ENCODE data around the gene SLC38A5. TPM values are rescaled to one million over a fixed set of nuclear protein-coding genes. Genes with fewer than 3 reads are reported as not detected.

Gene SLC38A5
- total and polyA plus RNA-seq, 9 of the 15 experiments (the other 6 are each of a cell fraction or from before 2014, with no cell fraction given) = 9.3 to 228 (median 142) TPM

DNA sequence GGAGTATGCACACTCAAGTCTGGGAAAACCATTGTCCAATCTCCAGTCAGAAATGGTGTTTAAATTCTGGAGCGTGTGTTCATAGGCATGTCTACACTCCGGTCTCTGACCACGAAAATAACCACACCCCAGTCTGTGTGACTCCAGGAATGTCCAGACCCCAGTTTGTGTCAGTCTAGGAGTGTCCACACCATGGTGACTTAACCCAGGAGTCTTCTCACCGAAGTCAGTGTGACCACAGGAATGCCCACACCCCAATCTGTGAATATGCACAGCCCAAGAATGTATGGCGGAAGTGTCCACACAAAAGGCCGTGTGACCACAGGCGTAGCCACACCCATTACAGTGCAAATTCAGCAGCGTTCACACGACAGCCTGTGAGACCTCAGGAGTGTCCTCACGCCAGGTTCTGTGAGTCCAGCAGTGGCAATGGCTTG lies 17.3 kb upstream of the SLC38A5 start (continued):
- TF ChIP-seq, protein P1, sequence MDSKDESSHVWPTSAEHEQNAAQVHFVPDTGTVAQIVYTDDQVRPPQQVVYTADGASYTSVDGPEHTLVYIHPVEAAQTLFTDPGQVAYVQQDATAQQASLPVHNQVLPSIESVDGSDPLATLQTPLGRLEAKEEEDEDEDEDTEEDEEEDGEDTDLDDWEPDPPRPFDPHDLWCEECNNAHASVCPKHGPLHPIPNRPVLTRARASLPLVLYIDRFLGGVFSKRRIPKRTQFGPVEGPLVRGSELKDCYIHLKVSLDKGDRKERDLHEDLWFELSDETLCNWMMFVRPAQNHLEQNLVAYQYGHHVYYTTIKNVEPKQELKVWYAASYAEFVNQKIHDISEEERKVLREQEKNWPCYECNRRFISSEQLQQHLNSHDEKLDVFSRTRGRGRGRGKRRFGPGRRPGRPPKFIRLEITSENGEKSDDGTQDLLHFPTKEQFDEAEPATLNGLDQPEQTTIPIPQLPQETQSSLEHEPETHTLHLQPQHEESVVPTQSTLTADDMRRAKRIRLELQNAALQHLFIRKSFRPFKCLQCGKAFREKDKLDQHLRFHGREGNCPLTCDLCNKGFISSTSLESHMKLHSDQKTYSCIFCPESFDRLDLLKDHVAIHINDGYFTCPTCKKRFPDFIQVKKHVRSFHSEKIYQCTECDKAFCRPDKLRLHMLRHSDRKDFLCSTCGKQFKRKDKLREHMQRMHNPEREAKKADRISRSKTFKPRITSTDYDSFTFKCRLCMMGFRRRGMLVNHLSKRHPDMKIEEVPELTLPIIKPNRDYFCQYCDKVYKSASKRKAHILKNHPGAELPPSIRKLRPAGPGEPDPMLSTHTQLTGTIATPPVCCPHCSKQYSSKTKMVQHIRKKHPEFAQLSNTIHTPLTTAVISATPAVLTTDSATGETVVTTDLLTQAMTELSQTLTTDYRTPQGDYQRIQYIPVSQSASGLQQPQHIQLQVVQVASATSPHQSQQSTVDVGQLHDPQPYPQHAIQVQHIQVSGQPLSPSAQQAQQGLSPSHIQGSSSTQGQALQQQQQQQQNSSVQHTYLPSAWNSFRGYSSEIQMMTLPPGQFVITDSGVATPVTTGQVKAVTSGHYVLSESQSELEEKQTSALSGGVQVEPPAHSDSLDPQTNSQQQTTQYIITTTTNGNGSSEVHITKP (IDR thresholded peaks at IDR 0.05; ENCODE audit: partially characterized antibody) = peak; percentile 6
- peak; percentile 67 for TF ChIP-seq SMAD4 (CRISPR knock-in tag; conservative IDR thresholded peaks at IDR 0.05)
- peak; percentile 88 for TF ChIP-seq TEAD4 (IDR thresholded peaks at IDR 0.05; ENCODE audit: low read length)
- TF ChIP-seq TEAD4 (CRISPR knock-in tag; IDR thresholded peaks at IDR 0.05; ENCODE audit: borderline replicate concordance) = peak; percentile 91
- TF ChIP-seq HDAC3 (IDR thresholded peaks at IDR 0.05; ENCODE audit: borderline replicate concordance, partially characterized antibody) = peak; percentile 31
- TF ChIP-seq, protein P2, sequence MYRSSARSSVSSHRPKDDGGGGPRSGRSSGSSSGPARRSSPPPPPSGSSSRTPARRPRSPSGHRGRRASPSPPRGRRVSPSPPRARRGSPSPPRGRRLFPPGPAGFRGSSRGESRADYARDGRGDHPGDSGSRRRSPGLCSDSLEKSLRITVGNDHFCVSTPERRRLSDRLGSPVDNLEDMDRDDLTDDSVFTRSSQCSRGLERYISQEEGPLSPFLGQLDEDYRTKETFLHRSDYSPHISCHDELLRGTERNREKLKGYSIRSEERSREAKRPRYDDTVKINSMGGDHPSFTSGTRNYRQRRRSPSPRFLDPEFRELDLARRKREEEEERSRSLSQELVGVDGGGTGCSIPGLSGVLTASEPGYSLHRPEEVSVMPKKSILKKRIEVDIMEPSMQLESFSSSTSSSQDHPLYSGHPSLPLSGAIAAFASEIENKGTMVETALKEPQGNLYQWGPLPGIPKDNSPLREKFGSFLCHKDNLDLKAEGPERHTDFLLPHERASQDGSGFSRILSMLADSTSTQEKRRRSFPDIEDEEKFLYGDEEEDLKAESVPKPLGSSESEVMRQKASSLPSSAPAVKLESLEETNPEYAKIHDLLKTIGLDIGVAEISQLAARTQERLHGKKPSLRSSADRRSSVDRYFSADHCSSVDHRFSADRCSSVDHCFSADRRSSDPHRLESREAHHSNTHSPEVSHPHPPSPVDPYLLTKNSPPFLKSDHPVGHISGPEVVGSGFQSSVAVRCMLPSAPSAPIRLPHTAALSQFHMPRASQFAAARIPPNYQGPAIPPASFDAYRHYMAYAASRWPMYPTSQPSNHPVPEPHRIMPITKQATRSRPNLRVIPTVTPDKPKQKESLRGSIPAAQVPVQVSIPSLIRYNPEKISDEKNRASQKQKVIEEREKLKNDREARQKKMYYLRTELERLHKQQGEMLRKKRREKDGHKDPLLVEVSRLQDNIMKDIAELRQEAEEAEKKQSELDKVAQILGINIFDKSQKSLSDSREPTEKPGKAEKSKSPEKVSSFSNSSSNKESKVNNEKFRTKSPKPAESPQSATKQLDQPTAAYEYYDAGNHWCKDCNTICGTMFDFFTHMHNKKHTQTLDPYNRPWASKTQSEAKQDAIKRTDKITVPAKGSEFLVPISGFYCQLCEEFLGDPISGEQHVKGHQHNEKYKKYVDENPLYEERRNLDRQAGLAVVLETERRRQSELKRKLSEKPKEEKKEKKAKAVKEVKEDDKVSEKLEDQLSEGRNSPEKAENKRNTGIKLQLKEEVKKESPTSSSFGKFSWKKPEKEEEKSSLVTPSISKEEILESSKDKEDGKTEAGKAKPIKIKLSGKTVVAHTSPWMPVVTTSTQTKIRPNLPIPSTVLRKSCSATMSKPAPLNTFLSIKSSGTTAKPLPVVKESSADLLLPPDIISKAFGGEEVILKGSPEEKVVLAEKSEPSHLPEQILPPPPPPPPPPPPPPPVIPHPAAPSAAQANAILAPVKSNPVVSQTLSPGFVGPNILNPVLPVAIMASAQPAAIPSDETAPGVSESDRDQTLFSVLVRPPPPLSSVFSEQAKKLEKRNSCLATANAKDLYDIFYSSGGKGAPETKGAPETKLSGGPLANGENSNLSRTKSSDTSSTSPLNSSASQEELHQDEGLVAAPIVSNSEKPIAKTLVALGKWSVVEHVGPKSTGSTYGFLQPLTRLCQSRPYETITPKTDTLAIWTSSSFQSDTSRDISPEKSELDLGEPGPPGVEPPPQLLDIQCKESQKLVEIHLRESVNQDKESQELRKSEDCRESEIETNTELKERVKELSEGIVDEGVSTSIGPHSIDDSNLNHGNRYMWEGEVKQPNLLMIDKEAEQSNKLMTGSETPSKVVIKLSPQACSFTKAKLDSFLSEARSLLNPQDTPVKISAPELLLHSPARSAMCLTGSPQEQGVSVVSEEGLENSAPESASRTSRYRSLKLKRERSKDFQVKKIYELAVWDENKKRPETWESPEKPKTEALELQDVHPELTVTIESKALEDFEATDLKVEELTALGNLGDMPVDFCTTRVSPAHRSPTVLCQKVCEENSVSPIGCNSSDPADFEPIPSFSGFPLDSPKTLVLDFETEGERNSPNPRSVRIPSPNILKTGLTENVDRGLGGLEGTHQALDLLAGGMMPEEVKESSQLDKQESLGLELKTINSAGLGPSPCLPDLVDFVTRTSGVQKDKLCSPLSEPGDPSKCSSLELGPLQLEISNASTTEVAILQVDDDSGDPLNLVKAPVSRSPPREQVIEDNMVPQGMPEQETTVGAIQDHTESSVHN (IDR thresholded peaks at IDR 0.05; ENCODE audit: borderline replicate concordance in 1 of 2, low read depth in 1 of 2) = peak in 1 of 2 experiments; percentile 48; a peak in 1 of 4 replicates
- TF ChIP-seq CTBP1 (IDR thresholded peaks at IDR 0.05; ENCODE audit: borderline replicate concordance) = peak; percentile 23; the same call in 1 of the 2 replicates
- 0 out of 2 replicates have a peak, but pooled peaks have one; percentile 46 for TF ChIP-seq ELF1 (tag; IDR thresholded peaks at IDR 0.05)
- TF ChIP-seq ATF7 (IDR thresholded peaks at IDR 0.05) = peak; percentile 40; the same call in 1 of the 2 replicates
- TF ChIP-seq, protein P3, sequence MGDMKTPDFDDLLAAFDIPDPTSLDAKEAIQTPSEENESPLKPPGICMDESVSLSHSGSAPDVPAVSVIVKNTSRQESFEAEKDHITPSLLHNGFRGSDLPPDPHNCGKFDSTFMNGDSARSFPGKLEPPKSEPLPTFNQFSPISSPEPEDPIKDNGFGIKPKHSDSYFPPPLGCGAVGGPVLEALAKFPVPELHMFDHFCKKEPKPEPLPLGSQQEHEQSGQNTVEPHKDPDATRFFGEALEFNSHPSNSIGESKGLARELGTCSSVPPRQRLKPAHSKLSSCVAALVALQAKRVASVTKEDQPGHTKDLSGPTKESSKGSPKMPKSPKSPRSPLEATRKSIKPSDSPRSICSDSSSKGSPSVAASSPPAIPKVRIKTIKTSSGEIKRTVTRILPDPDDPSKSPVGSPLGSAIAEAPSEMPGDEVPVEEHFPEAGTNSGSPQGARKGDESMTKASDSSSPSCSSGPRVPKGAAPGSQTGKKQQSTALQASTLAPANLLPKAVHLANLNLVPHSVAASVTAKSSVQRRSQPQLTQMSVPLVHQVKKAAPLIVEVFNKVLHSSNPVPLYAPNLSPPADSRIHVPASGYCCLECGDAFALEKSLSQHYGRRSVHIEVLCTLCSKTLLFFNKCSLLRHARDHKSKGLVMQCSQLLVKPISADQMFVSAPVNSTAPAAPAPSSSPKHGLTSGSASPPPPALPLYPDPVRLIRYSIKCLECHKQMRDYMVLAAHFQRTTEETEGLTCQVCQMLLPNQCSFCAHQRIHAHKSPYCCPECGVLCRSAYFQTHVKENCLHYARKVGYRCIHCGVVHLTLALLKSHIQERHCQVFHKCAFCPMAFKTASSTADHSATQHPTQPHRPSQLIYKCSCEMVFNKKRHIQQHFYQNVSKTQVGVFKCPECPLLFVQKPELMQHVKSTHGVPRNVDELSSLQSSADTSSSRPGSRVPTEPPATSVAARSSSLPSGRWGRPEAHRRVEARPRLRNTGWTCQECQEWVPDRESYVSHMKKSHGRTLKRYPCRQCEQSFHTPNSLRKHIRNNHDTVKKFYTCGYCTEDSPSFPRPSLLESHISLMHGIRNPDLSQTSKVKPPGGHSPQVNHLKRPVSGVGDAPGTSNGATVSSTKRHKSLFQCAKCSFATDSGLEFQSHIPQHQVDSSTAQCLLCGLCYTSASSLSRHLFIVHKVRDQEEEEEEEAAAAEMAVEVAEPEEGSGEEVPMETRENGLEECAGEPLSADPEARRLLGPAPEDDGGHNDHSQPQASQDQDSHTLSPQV (IDR thresholded peaks at IDR 0.05) = 0 out of 2 replicates have a peak, but pooled peaks have one; percentile 18
- TF ChIP-seq CBFB (CRISPR knock-in tag; IDR thresholded peaks at IDR 0.05) = peak; percentile 58; the same call in 1 of the 2 replicates

Measured in K562 (cell line).